Measurements from ENCODE around the gene HECTD4. TPM values are rescaled to one million over a fixed set of nuclear protein-coding genes. Genes with fewer than 3 reads are reported as not detected.

HECTD4 gene
- total and polyA plus RNA-seq, 11 donors: 6.3 to 30.7 (median 23.1) TPM

DNA sequence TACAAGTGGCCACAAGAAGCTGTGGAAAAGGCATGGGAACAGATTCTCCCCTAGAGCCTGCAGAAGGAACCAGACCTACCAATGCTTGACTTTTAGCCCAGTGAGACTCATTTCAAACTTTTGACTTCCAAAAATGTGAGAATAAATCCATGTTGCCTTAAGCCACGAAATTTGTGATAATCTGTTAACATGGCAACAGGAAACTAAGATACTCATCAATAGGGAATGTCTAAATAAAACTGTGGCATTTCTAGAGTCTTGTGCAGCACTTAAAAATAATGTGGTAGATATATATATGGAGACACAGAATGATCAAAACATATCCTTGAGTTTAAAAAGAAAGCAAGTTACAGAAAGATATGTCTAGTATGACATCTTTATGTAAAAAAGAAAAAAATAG is 12.0 kb downstream of the HECTD4 start:
- H3K4me1 ChIP-seq: peaks cover 0 to 25% (median 7%) of the 10 kb centered on the region in 12 donors
- no peaks in the 10 kb centered on the region for H3K27me3 ChIP-seq
- intact Hi-C loops (cut with DNase I): loop anchor here in 1 of 10 donors (5.0 kb wide), 1 partner anchor 83 kb away; no protein-coding TSS in a partner anchor
- no peak overlapping the region for H3K4me3 ChIP-seq
- ATAC-seq (no peak), DNase-seq (no peak)
- no peaks in the 10 kb centered on the region for H3K36me3 ChIP-seq
- H3K9me3 ChIP-seq: peaks cover 0 to 5% (median 0%) of the 10 kb centered on the region in 12 donors
- 30 to 43% (median 38%) methylated on average over 1 of the region's 1 CpG for WGBS, 4 donors
- TF ChIP-seq CTCF (IDR thresholded peaks at IDR 0.05) (no peak), POLR2A (IDR thresholded peaks at IDR 0.05) (no peak)
- H3K27ac ChIP-seq: no peak overlapping the region

DNA sequence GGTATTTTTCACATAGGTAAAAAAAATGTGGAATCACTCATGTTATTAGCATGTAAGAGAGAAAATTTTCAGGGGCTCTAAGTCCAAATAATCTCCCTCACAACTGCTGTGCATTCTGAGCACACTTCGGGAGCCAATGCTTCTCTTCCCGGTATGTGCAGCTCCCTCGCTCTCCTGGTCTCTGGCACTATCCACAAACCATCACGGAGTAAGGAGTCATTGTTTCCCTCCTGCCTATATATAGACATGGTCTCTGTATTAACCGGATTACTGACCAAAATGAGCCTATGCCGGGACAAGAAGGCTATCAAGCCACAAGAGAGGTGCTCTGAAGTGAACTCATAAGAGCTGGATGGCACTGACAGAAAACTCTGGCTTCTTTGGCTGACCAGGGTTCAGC is 13.4 kb downstream of the HECTD4 start:
- Histone ChIP-seq H3K4me3 (no peak overlapping the region), H3K9me3 (no peaks in the 10 kb centered on the region), H3K36me3 (no peaks in the 10 kb centered on the region), H3K27ac (no peak overlapping the region), H3K27me3 (no peaks in the 10 kb centered on the region), H3K4me1 (peaks cover 0 to 25% (median 7%) of the 10 kb centered on the region in 12 donors)
- TF ChIP-seq CTCF (IDR thresholded peaks at IDR 0.05): no peak
- TF ChIP-seq POLR2A (IDR thresholded peaks at IDR 0.05): no peak
- 23 to 47% (median 29%) methylated on average over 6 of the region's 6 CpGs for WGBS, 4 donors
- no peak for DNase-seq
- ATAC-seq: peak in 3 of 4 donors; percentile 61 to 81 (median 74)
- intact Hi-C loops (cut with DNase I): no loop called here

GRCh38 chr12:112367965-112368364 is 14.3 kb downstream of the HECTD4 start:
- Histone ChIP-seq H3K27ac (no peak overlapping the region), H3K4me3 (no peak overlapping the region), H3K27me3 (no peaks in the 10 kb centered on the region), H3K4me1 (peaks cover 0 to 22% (median 6%) of the 10 kb centered on the region in 12 donors), H3K9me3 (no peaks in the 10 kb centered on the region), H3K36me3 (no peaks in the 10 kb centered on the region)
- no peak for DNase-seq
- ATAC-seq: no peak
- no peak for TF ChIP-seq CTCF (IDR thresholded peaks at IDR 0.05)
- TF ChIP-seq POLR2A (IDR thresholded peaks at IDR 0.05): no peak
- intact Hi-C loops (cut with DNase I): no loop called here
- 93 to 96% (median 94%) methylated on average over 3 of the region's 3 CpGs for WGBS, 4 donors

GRCh38 chr12:112362310-112362709 is 19.9 kb downstream of the HECTD4 start:
- no peak for ATAC-seq

More at GRCh38 chr12:112362310-112362709, 19.9 kb downstream of the HECTD4 start:
- no peak overlapping the region for H3K4me3 ChIP-seq
- 95 to 98% (median 96%) methylated on average over 3 of the region's 3 CpGs for WGBS, 4 donors
- intact Hi-C loops (cut with DNase I): loop anchor here in 1 of 10 donors (5.0 kb wide), 1 partner anchor 35 kb away; no protein-coding TSS in a partner anchor
- no peaks in the 10 kb centered on the region for H3K27me3 ChIP-seq
- no peaks in the 10 kb centered on the region for H3K36me3 ChIP-seq
- DNase-seq: no peak
- H3K9me3 ChIP-seq: no peaks in the 10 kb centered on the region
- no peaks in the 10 kb centered on the region for H3K4me1 ChIP-seq
- no peak for TF ChIP-seq CTCF (IDR thresholded peaks at IDR 0.05)
- TF ChIP-seq POLR2A (IDR thresholded peaks at IDR 0.05): no peak
- H3K27ac ChIP-seq: no peak overlapping the region
